Endothelial cell of umbilical vein (primary cell): ENCODE measurements around the gene FOXP1. TPM values are rescaled to one million over a fixed set of nuclear protein-coding genes. Genes with fewer than 3 reads are reported as not detected.
A peak's percentile ranks its signal among the peaks of the same experiment; 100 is the strongest.

Source experiments
- BruUV-seq: library from RNA; stranded (reverse); fragments of 400-500 nt; replicated peaks from 2 replicates; lab custom pipeline; 2021; lab: Mats Ljungman, UMichigan
- CTCF ChIA-PET: fragments of 300-600, 350-600 bp; sonication (Branson Sonifier 250); formaldehyde crosslinking; loops from one replicate; lab custom pipeline; 2021; ENCODE audit warnings: antibody characterized with exemption, inconsistent platforms; lab: Charles Lee
- POLR2A ChIA-PET: fragments of 300-600, 350-600 bp; sonication (Branson Sonifier 250); formaldehyde crosslinking; loops from one replicate; lab custom pipeline; 2021; ENCODE audit warnings: antibody characterized with exemption, inconsistent platforms; lab: Charles Lee
- DNase-seq: peaks from one replicate; pipeline ENCODE4 v3.0.0-alpha.2; 2011; ENCODE audit warnings: low read depth, low spot score
- FAIRE-seq: peaks from 2 replicates; lab custom pipeline; 2011; peaks lifted over from hg19 to GRCh38; lab: Jason Lieb, UNC
- H2AFZ ChIP-seq: 2 replicates; pipeline ENCODE4 v1.6.0; 2012; ENCODE audit warnings: low read depth, low read length, control low read depth, inconsistent platforms
- H3K27ac ChIP-seq: 2 replicates; pipeline ENCODE4 v1.5.1; 2011; ENCODE audit warnings: low read depth, mild to moderate bottlenecking, control low read depth, low read length, moderate library complexity; ENCODE audit not compliant: insufficient read depth
- H3K27me3 ChIP-seq, 2 experiments: 2 replicates each; pipeline versions ENCODE4 v1.6.0 to v1.6.1; 2011; ENCODE audit warnings: low read length in 2 of 2, mixed read lengths in 1 of 2; ENCODE audit not compliant: control insufficient read depth in 2 of 2, insufficient read depth in 2 of 2
- H3K36me3 ChIP-seq, 2 experiments: 2 replicates in 1 of 2; 3 replicates in 1 of 2; pipeline ENCODE4 v1.5.1; 2011; ENCODE audit warnings: low read length in 2 of 2, mild to moderate bottlenecking in 1 of 2, moderate library complexity in 1 of 2; ENCODE audit not compliant: control insufficient read depth in 2 of 2, insufficient read depth in 2 of 2; ENCODE audit errors: extremely low read depth in 1 of 2
- H3K4me1 ChIP-seq: 3 replicates; pipeline ENCODE4 v1.5.1; 2011; ENCODE audit warnings: mild to moderate bottlenecking, low read length; ENCODE audit not compliant: control insufficient read depth, insufficient read depth; ENCODE audit errors: extremely low read depth
- H3K4me2 ChIP-seq: 2 replicates; pipeline ENCODE4 v1.6.1; 2011; ENCODE audit warnings: low read length, control low read depth, mixed read lengths; ENCODE audit not compliant: insufficient read depth
- H3K4me3 ChIP-seq, 3 experiments: fragments of 200-600 bp in 1 of 3; sonication (generic), shearing (Covaris generic) in 1 of 3; replicated peaks in 1 of 3; 2 replicates each; pipeline ENCODE4 v1.5.1; 2011 to 2016; ENCODE audit warnings: control low read depth in 3 of 3, low read length in 3 of 3, mild to moderate bottlenecking in 2 of 3, inconsistent platforms in 1 of 3, low read depth in 1 of 3, moderate library complexity in 1 of 3; ENCODE audit not compliant: insufficient read depth in 1 of 3
- H3K79me2 ChIP-seq: 2 replicates; pipeline ENCODE4 v1.6.0; 2012; ENCODE audit warnings: low read length, inconsistent platforms; ENCODE audit not compliant: control insufficient read depth, insufficient read depth
- H3K9ac ChIP-seq: replicated peaks from 2 replicates; pipeline ENCODE3; 2011; ENCODE audit warnings: low read length, control low read depth; ENCODE audit not compliant: insufficient read depth; ENCODE audit errors: extremely low read depth
- H3K9me1 ChIP-seq: replicated peaks from 3 replicates; pipeline ENCODE4 v1.6.0; 2011; ENCODE audit warnings: mild to moderate bottlenecking, low read length; ENCODE audit not compliant: control insufficient read depth, insufficient read depth; ENCODE audit errors: extremely low read depth
- H3K9me3 ChIP-seq: replicated peaks from 2 replicates; pipeline ENCODE4 v1.5.1; 2012; ENCODE audit warnings: low read length, inconsistent platforms; ENCODE audit not compliant: control insufficient read depth, insufficient read depth
- H4K20me1 ChIP-seq: replicated peaks from 2 replicates; pipeline ENCODE3; 2011; ENCODE audit warnings: mild to moderate bottlenecking, low read length; ENCODE audit not compliant: control insufficient read depth, insufficient read depth; ENCODE audit errors: extremely low read depth
- EZH2 ChIP-seq: IDR thresholded peaks from 2 replicates; pipeline ENCODE4 v1.6.1; 2012; ENCODE audit warnings: borderline replicate concordance, low read depth, mild to moderate bottlenecking, moderate library complexity, low read length, inconsistent platforms; ENCODE audit not compliant: severe bottlenecking
- FOS ChIP-seq: IDR thresholded peaks from 2 replicates; pipeline ENCODE4 v1.6.1; 2011; ENCODE audit warnings: mild to moderate bottlenecking, low read length, moderate library complexity, borderline replicate concordance; ENCODE audit not compliant: insufficient read depth
- GATA2 ChIP-seq: IDR thresholded peaks from 2 replicates; pipeline ENCODE4 v1.7.0; 2011; ENCODE audit warnings: low read depth, mild to moderate bottlenecking, moderate library complexity, mixed read lengths, low read length; ENCODE audit not compliant: insufficient read length, insufficient read depth
- JUN ChIP-seq: IDR thresholded peaks from 2 replicates; pipeline ENCODE4 v1.6.1; 2011; ENCODE audit warnings: borderline replicate concordance, low read depth; ENCODE audit not compliant: insufficient read length, insufficient read depth
- MYC ChIP-seq: IDR thresholded peaks from one replicate; pipeline ENCODE4 v1.6.1; 2011; ENCODE audit warnings: mild to moderate bottlenecking, low read depth, low read length
- POLR2A ChIP-seq: IDR thresholded peaks from 2 replicates; pipeline ENCODE4 v1.6.1; 2012; ENCODE audit warnings: low read depth, mild to moderate bottlenecking, control low read depth, low read length
- POLR2AphosphoS5 ChIP-seq: IDR thresholded peaks from 2 replicates; pipeline ENCODE4 v1.6.1; 2012; ENCODE audit warnings: low read depth, mild to moderate bottlenecking, control low read depth, low read length, moderate library complexity; ENCODE audit not compliant: insufficient read depth
- dilution Hi-C: fragments of 300-500 bp; cut with MboI; formaldehyde crosslinking; loops from one replicate; pipeline ENCODE4 v1.15.0; 2019; ENCODE audit warnings: low sequenced_read_pairs; ENCODE audit not compliant: extremely low pct_ligation_motif_present
- intact Hi-C: fragments of 100-400 bp; cut with micrococcal nuclease; formaldehyde crosslinking; loops from one replicate; pipeline ENCODE4 v1.10.0; 2022
- polyA plus RNA-seq, 4 experiments: library from polyadenylated mRNA; depleted of rRNA in 3 of 4; stranded (reverse) in 3 of 4; unstranded in 1 of 4; fragments of >200 nt; gene quantifications; 2 replicates each; pipeline versions ENCODE4 v1.2.1 to v1.2.3, GENCODE V29; 2011 to 2012; ENCODE audit warnings: missing spikeins in 1 of 4
- total RNA-seq: library from RNA; stranded (reverse); gene quantifications from 2 replicates; pipeline ENCODE4 v1.2.3, GENCODE V29; 2021
- TF ChIP-seq, protein P1 (sequence below): IDR thresholded peaks from 2 replicates; pipeline ENCODE4 v1.6.1; 2011; ENCODE audit not compliant: insufficient read depth, insufficient read length
- TF ChIP-seq, protein P2 (sequence below), 2 donors: IDR thresholded peaks; 1 replicate in 1 of 2; 2 replicates in 1 of 2; pipeline ENCODE4 v1.5.1; 2011; ENCODE audit warnings: low read length in 2 of 2, mild to moderate bottlenecking in 2 of 2, moderate library complexity in 2 of 2, control low read depth in 1 of 2, inconsistent platforms in 1 of 2, low read depth in 1 of 2; ENCODE audit not compliant: insufficient read depth in 1 of 2; ENCODE audit errors: extremely low read depth in 1 of 2

Gene FOXP1
- total and polyA plus RNA-seq, 2 donors (not counting 3 experiments of a cell fraction or from before 2014, with no cell fraction given) = 41.0 to 107 TPM

DNA sequence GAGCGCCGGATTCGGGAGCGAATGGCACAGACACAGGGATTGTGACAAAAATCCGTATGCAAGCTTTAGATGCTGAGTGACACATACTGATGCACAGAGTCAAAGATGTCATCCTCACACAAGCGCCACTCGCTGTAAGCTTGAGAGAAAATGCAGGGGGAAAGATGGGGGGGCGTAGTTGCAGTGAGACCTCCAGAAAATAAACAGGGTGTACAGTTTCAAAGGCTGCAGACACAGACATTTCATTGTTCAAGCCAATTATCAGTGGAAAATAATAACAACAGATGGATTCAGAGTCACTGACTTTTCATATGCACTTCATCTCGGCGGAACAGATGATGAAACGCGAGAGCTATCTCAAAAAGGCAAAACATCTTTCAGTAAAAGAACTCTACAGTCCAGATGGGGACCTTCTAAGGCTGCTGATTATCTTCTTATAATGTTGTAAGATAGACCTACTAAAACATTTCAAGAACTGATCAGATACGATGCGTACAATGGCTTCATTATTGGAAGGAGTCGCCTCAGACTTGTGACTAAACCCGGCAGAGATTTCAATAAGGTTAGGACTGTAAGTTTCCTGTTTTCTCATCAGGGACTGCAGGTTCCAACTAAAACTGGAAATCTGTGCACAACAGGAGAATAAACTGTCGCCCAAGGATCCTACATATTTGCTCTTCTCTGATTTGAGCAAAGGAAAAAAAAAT lies 275.4 kb downstream of the FOXP1 start:
- FAIRE-seq (no peak), DNase-seq (peak; percentile 40)
- H3K9me3 ChIP-seq = no peaks in the 10 kb centered on the region
- no peak overlapping the region for H3K4me2 ChIP-seq
- dilution Hi-C loops (no loop called here), intact Hi-C loops (loop anchor here (5.0 to 10.0 kb wide), 2 partner anchors 84 to 203 kb away; no protein-coding TSS in a partner anchor)
- H3K27me3 ChIP-seq = no peaks in the 10 kb centered on the region
- no peaks in the 10 kb centered on the region for H3K9me1 ChIP-seq
- POLR2A ChIA-PET = no interaction called here
- no peaks in the 10 kb centered on the region for H3K79me2 ChIP-seq
- H4K20me1 ChIP-seq = no peaks in the 10 kb centered on the region
- H3K9ac ChIP-seq = no peak overlapping the region
- peaks cover 30% of the 10 kb centered on the region for H3K4me1 ChIP-seq
- H3K27ac ChIP-seq = no peak overlapping the region
- no peak overlapping the region for H3K4me3 ChIP-seq
- H2AFZ ChIP-seq = no peak overlapping the region
- BruUV-seq = no TSS peak
- no peak for TF ChIP-seq POLR2AphosphoS5
- TF ChIP-seq POLR2A = no peak
- TF ChIP-seq, protein P1, sequence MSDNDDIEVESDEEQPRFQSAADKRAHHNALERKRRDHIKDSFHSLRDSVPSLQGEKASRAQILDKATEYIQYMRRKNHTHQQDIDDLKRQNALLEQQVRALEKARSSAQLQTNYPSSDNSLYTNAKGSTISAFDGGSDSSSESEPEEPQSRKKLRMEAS = no peak
- no peak for TF ChIP-seq FOS
- TF ChIP-seq EZH2 = no peak
- no peak for TF ChIP-seq JUN
- TF ChIP-seq MYC = no peak
- TF ChIP-seq GATA2 = no peak
- TF ChIP-seq, protein P2, sequence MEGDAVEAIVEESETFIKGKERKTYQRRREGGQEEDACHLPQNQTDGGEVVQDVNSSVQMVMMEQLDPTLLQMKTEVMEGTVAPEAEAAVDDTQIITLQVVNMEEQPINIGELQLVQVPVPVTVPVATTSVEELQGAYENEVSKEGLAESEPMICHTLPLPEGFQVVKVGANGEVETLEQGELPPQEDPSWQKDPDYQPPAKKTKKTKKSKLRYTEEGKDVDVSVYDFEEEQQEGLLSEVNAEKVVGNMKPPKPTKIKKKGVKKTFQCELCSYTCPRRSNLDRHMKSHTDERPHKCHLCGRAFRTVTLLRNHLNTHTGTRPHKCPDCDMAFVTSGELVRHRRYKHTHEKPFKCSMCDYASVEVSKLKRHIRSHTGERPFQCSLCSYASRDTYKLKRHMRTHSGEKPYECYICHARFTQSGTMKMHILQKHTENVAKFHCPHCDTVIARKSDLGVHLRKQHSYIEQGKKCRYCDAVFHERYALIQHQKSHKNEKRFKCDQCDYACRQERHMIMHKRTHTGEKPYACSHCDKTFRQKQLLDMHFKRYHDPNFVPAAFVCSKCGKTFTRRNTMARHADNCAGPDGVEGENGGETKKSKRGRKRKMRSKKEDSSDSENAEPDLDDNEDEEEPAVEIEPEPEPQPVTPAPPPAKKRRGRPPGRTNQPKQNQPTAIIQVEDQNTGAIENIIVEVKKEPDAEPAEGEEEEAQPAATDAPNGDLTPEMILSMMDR (IDR thresholded peaks at IDR 0.05; ENCODE audit: extremely low read depth in 1 of 2, insufficient read depth in 1 of 2, low read depth in 1 of 2, low read length in 2 of 2) = no peak
- CTCF ChIA-PET = interaction anchor here (0.7 to 4.9 kb wide), 4 partner anchors 25 to 591 kb away, joined by 3 to 20 read pairs (median 4); no protein-coding TSS in a partner anchor
- no peaks in the 10 kb centered on the region for H3K36me3 ChIP-seq
